ENCODE data around the gene ANKHD1.
A peak's percentile ranks its signal among the peaks of the same experiment; 100 is the strongest.
"Not testable (repeated sequence)": the region's sequence is repeated elsewhere in the genome, so short reads cannot be mapped to it uniquely, and the experiment has no call there.

Gene ANKHD1

DNA sequence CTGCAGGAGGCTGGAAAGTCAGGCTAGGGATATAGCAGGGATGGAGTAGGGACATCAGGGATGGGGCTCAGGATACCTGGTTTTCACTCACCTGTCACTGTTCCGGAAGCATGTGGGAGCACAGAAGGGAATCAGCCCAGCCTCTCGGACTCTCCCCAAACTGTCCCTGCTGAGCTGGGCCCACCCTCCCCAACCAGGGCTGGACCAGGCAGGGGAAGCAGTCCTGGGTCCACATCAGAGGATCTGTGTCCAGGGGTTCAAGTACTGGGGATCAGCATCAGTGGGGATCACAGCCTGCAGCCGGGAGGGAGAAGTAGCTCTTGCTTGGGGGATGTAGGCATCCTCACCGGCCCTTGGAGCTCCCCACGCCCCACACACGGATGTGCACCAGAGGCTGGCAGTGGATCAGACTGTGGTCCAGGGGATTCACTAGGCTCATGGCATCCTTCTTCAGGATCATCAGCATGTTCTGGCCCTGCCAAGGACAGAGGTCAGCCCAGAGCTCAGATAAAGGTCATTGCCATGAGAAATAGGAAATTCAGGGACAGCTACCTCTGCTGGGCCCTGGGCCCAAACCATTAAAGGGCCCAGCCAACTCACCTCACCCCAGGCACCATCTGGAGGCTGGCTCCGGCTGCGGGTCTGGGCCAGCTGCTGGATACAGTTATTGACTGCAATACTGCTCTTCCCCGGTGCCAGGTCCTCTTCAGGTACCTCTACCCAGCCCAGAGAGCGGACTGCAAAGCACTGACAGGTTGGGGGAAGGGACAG lies 160.3 kb downstream of the ANKHD1 start:
- DNase-seq (ENCODE audit: low read depth, low spot score): no peak

DNA sequence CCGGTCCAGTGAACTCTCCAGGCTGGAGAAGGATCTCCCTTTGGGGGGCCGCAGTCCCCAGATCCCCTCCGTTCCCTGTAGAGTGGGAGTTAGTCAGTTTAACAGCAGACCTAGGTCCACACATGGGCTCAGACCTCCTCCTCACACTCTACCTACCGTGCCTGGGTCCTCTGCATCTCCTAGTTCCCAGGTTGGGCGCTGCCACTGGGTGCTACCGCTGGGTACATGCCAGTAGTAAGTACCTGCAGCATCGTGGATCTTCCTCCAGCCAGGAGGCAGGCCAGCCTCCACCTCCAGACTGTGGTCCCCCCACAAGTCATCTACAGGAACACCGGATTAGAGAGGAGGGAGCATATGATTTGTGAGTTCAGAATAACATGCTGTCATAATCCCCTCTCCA lies 162.0 kb downstream of the ANKHD1 start:
- no peak for DNase-seq (ENCODE audit: low read depth, low spot score)

DNA sequence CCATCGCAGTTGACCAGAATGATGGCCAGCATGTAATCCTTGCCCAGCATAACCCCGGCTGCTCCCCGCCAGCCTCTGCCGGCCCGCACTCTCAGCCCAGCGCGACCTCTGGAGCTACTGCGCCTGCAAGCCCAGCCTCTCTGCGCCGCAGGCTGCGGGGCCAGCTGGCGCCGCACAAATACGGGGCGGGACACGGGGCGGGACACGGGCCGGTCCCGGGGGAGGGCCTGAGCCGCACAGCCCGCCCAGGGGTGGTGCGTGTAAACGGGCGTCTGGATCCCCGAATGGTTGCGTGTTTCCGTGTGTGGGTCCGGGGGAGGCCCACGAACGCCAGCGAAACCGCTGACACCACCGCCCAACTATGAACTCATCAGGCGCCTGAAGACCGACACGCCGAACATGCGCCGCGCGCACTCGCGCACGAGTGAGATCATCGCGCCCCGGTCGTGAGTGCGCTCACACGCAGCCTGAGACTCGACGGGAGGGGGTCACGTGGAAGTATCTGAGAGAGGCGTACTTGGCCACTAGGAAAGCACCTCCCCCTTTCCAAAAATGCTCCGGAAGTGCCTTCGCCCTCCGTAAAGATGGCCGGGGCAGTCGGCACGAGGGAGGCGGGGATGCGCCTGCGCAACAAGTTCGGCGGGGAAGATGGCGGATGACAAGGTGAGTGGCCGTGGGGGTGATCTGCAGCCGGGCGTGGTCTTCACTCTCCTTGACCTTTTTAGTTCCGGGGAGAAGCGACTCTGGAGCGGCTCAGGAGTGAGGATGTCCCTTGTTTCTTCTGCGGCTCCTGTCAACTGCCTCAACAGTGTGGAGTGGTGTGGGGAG lies 162.8 kb downstream of the ANKHD1 start, which contains the start of the genes APBB3 and SLC35A4:
Gene APBB3, minus strand, starts transcription at position 403 of the 828 bp plus-strand sequence. Its CDS starts 353 bp downstream, at position 50.
Gene SLC35A4, plus strand, starts transcription at position 633 of the 828 bp plus-strand sequence. CDS start 2,342 bp downstream, outside the sequence.
- peak; percentile 99 for DNase-seq (ENCODE audit: low read depth, low spot score)

DNA sequence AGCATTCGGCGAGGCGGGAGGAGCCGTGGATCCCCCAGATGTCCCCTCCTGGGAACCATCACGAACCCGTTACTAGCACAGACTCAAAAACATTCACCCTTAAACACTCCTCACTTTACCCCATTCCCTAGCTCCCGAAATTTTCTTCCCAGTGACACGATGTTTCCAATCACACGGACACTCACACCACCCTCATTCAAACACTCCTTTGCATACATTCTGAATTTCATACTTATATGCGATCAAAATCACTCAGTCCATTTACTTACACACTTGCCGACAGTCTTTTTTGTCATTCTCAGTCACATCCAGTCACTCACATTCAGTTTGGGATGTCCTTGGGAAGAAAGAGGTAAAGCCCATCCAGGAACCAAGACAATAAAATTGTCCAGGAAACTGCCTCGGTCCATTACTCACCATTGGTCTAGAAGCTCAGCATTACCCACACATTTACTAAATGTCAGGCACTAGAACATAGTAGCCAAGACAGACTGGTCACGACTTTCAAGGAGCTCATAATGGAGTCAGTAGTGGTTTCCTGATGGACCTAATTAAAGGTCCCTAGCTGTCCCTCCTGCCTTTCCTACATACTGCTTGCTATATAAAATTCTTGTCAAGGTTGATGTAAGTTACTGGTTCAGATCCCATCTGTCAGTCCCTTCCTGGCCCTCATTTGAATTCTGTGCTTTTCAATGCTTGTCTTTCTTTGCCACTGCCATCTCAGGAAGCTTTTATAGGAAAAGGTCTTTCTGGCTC lies 163.6 kb downstream of the ANKHD1 start:
- DNase-seq (ENCODE audit: low read depth, low spot score): peak; percentile 45

DNA sequence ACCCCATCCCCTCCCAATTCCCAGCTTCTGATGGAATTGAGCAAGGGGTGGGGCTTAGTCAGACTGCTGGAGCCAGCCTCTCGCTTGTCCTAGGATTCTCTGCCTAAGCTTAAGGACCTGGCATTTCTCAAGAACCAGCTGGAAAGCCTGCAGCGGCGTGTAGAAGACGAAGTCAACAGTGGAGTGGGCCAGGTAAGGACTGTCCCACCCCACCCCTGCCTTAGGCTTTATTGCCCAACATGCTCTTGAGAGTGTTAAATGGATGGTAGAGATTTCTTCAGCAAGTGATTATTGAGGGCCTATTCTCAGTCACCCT lies 164.1 kb downstream of the ANKHD1 start:
- DNase-seq (ENCODE audit: low read depth, low spot score): no peak

DNA sequence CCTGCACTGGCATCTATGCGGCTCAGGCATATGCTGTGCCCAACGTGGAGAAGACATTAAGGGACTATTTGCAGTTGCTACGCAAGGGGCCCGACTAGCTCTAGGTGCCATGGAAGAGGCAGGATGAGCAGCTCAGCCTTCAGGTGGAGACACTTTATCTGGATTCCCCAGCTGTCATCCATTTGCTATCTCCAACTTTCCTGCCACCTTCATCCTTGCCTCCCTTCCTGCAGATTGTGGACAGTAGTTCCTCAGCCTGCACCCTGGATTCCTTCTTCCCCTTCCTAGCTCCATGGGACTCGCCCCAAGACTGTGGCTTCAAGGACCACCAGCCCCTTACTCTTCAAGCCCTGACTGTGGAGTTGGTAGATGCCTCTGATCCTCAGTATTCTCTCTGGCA lies 165.0 kb downstream of the ANKHD1 start:
- no peak for DNase-seq (ENCODE audit: low read depth, low spot score)

DNA sequence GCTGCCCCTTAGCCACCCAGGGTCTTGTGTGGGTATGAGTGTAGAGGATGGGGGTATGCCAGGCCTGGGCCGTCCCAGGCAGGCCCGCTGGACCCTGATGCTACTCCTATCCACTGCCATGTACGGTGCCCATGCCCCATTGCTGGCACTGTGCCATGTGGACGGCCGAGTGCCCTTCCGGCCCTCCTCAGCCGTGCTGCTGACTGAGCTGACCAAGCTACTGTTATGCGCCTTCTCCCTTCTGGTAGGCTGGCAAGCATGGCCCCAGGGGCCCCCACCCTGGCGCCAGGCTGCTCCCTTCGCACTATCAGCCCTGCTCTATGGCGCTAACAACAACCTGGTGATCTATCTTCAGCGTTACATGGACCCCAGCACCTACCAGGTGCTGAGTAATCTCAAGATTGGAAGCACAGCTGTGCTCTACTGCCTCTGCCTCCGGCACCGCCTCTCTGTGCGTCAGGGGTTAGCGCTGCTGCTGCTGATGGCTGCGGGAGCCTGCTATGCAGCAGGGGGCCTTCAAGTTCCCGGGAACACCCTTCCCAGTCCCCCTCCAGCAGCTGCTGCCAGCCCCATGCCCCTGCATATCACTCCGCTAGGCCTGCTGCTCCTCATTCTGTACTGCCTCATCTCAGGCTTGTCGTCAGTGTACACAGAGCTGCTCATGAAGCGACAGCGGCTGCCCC lies 165.6 kb downstream of the ANKHD1 start:
- no peak for DNase-seq (ENCODE audit: low read depth, low spot score)

DNA sequence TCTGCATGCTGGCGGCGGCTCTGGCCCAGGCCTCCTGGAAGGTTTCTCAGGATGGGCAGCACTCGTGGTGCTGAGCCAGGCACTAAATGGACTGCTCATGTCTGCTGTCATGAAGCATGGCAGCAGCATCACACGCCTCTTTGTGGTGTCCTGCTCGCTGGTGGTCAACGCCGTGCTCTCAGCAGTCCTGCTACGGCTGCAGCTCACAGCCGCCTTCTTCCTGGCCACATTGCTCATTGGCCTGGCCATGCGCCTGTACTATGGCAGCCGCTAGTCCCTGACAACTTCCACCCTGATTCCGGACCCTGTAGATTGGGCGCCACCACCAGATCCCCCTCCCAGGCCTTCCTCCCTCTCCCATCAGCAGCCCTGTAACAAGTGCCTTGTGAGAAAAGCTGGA lies 166.2 kb downstream of the ANKHD1 start:
- DNase-seq (ENCODE audit: low read depth, low spot score): no peak

DNA sequence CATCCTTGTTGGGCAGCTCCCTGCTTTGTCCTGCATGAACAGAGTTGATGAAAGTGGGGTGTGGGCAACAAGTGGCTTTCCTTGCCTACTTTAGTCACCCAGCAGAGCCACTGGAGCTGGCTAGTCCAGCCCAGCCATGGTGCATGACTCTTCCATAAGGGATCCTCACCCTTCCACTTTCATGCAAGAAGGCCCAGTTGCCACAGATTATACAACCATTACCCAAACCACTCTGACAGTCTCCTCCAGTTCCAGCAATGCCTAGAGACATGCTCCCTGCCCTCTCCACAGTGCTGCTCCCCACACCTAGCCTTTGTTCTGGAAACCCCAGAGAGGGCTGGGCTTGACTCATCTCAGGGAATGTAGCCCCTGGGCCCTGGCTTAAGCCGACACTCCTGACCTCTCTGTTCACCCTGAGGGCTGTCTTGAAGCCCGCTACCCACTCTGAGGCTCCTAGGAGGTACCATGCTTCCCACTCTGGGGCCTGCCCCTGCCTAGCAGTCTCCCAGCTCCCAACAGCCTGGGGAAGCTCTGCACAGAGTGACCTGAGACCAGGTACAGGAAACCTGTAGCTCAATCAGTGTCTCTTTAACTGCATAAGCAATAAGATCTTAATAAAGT lies 166.9 kb downstream of the ANKHD1 start:
- no peak for DNase-seq (ENCODE audit: low read depth, low spot score)

DNA sequence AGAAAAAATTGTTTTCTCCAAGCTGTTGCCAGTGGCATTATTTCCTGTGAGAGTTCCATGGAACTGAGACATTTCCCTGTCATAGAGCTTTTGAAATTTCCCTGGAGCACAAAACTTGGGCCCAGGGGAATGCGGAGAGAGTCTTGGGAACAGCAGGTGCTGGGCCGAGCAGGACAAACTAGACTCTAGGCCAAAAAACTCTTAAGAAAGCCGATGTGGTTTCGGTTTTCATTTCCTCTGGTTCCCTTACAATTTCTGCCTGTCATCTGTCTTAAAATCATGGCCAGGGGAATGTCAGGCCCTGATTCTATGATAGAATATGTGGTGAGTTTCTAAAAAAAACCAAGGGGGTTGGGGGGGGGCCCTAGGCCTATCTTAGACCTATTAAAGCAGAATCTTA lies 167.6 kb downstream of the ANKHD1 start:
- DNase-seq (ENCODE audit: low read depth, low spot score): no peak

DNA sequence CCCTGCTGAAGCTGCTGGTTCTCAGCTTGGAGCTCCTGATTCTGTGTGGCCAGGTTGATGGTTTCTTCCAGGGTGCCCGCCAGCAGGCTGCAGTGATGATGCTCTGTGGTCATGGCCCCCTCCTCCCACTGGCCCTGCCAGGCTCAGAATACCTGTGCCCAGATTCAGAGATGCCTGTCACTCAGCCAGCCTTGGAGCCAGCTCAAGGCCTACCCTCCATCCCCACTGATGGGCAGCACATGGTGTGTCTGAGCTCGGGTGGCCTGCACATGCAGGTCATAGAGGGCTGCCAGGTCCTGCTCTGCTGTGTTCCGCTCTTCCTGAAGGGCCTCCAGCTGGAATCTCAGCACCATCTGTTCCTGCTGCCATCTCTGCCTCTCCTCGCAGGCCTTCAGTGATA lies 168.4 kb downstream of the ANKHD1 start:
- DNase-seq (ENCODE audit: low read depth, low spot score): no peak

DNA sequence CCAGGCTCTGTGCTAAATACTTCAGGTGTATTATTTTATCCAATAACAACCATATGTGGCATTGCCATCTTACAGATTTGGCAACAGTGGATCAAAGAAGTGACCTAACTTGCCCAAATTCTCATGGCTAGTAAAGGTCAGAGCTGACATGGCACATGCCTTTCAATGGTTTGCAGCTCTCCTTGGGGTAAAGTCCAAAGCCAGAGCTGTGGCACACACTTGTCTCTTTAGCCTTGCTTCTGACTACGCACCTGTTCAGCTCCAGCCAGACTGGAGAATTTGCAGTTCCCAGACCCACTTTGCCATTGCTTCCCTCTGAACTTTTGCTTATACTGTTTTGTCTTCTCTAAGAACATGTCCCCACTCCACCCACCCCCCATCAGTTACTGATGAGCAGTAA lies 168.9 kb downstream of the ANKHD1 start:
- no peak for DNase-seq (ENCODE audit: low read depth, low spot score)

DNA sequence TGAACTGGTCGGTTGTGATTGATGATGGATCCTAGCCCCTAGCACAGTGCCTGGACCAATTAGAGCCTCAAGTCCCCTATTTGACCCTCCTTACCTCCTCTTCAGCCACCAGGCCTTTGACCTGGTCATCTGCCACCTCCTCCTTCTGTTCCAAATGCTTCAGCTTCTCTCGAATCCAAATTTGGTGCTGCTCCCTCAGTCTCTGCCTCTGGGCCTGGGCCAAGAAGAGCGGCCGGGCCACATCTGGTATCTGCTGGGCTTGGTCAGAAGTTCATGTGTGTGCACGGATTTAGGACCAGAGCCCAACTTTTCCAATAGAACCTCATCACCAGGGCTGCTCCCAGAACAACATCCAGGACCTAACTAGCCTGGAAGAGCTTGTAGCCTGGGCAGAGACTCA lies 169.5 kb downstream of the ANKHD1 start:
- DNase-seq (ENCODE audit: low read depth, low spot score): no peak

DNA sequence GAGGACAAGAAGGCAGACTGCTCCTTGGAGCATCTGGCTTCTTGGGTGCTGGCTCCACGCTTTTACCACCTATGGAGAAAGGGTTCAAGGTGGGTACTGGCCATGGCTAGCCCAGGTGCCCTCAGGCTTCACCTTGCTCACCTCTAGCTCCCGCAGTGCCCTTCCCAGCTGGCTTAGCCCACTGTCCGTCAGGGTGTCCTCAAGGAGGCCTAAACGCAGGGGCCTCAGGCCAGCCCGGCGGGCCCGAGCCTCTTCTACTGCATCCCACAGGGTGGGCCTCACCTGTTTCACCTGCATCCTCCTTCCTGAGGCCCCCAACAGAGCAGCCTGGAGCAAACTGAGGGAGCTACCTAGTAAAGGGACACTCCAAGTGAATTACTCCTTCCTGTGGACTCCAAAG lies 172.1 kb downstream of the ANKHD1 start:
- DNase-seq (ENCODE audit: low read depth, low spot score): no peak

DNA sequence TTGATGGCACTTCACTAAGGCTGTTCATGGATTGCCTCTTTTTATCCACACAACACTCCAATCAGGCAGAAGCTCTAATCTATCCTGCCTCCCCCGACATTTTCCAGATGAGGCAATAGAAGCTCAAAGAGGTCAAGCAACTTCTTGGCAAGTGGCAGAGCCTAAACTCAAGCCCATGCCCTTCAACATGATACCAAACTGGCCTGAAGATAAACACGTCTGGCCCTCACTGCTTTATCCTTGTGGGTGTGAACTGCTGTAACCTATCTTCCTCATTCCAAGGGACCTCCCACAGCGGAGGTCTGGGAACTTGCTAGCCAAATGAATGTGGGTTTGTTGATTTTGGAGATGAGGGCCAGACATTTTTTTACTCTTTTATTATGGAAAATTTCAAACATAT lies 172.5 kb downstream of the ANKHD1 start:
- no peak for DNase-seq (ENCODE audit: low read depth, low spot score)

DNA sequence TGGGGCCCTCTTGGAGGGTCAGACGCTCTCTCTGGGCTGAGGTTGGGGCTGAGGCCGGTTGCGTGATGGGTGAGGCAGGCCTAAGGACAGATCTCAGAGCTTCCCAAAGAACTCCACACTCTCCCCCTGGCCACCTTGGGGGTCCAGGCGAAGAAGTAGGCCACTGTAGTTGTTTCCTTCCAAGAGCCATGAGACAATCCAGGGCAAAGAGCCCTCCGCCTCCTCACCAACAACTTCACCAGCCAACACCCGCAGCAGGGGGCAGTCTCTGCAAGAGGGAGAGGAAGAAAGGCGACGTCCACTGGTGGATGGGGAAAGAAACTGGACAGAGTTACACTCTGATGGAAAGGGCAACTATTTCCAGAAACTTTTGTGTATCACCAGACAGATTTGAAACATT lies 173.7 kb downstream of the ANKHD1 start:
- peak; percentile 31 for DNase-seq (ENCODE audit: low read depth, low spot score)

DNA sequence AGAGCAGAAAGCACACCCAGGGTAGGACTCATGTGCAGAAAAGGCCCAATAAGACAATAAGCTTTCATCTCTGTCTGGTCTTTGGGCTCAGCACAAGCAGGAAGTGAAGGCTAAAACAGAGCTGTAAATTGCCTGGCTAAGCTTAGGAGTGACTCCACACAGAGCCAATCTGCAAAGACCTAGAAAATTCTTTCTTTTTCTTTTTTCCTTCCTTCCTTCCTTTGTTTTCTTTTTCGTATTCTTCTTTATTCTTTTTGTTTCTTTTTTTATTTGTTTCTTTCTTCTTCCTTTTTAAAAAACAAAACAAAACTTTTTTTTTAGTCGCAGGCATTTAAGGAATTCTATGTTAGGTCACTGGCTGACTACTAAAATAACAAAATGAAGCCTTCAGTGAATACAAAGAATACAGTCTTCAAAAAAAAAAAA lies 175.2 kb downstream of the ANKHD1 start:
- peak; percentile 29 for DNase-seq (ENCODE audit: low read depth, low spot score)

DNA sequence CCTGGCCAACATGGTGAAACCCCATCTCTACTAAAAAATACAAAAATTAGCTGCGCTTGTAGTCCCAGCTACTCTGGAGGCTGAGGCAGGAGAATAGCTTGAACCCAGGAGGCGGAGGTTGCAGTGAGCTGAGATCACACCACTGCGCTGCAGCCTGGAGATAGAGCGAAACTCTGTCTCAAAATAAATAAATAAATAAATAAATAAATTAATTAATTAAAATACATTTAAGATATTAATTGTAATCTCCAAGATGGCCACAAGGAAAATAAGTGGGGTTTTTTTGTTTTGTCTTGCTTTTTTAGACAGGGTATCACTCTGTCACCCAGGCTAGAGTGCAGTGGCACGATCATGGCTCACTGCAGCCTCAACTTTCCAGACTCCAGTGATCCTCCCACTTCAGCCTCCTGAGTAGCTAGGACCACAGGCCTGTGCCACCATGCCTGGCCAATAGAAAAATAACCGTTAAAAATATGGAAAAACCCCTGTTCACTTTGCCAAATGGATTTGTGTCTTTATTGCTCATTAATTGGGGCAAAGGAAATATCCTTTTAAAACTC lies 177.6 kb downstream of the ANKHD1 start:
- not testable (repeated sequence) for DNase-seq (ENCODE audit: low read depth, low spot score)

DNA sequence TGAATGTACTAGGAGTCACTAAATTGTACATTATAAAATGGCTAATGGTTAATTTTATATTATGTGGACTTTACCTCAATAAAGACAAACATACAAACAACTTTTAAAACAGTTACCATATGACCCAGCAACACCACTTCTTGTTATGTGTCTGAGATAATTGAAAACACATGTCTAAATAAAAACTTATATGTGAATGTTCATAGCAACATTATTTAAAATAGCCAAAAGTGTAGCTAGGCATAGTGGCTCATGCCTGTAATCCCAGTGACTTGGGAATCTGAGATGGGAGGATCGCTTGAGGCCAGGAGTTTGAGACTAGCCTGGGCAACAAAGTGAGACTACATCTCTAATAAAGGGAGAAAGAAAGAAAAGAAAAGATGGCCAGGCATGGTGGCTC lies 185.9 kb downstream of the ANKHD1 start:
- DNase-seq (ENCODE audit: low read depth, low spot score): no peak

DNA sequence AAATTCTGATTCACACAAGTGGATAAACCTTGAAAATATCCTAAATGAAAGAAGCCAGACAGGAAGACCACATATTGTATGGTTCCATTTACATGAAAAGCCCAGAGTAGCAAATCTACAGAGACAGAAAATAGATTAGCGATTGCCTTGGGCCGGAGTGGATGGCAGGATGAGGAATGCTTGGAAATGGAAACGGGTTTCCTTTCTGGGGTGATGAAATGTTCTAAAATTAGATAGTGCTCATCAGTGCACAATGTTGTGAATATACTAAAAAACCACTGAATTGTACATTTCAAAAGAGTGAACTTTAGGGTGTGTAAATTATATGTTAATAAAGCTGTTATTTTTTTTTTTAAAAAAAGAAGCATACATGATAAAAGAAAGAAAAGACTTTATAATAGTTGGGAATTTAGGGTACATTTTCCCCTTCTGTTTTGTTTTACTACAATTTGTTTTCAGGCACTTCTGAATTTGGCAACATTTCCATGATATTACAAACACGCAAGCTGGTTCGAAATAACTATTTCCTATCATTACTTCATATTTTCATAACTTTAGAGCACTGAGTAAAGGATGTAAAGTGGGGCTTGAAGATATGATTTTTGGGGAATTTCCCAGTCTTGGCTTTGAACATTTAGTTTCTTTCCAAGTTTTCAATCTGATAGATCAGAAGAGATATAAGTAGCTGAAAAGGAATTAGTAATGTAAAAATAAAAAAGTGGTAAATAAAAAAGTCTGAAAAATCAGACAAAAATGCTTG lies 186.9 kb downstream of the ANKHD1 start:
- no peak for DNase-seq (ENCODE audit: low read depth, low spot score)
